ENCODE measurements around the gene CST6.

CST6 gene

GRCh38 chr11:66011785-66012303 lies at the start of gene CST6:
Gene CST6 (plus strand): TSS chr11:66012008. CDS start chr11:66012045, 37 bp downstream.
- peak; percentile 34 for TF ChIP-seq CTCF (conservative IDR thresholded peaks at IDR 0.05)

GRCh38 chr11:65962141-65962564 lies 49.7 kb upstream of the CST6 start:
- no peak for TF ChIP-seq CTCF (conservative IDR thresholded peaks at IDR 0.05)
- peak overlapping the region; percentile 98 for H3K27ac ChIP-seq

More at GRCh38 chr11:66011785-66012303, at the start of gene CST6:
- H3K27ac ChIP-seq: no peak within 1 kb of the TSS; the same call in 1 of the 2 replicates

GRCh38 chr11:65964906-65965305 lies 46.9 kb upstream of the CST6 start:
- TF ChIP-seq CTCF (conservative IDR thresholded peaks at IDR 0.05): no peak
- no peak overlapping the region for H3K27ac ChIP-seq

GRCh38 chr11:65965986-65966762 lies 45.6 kb upstream of the CST6 start:
- no peak for TF ChIP-seq CTCF (conservative IDR thresholded peaks at IDR 0.05)
- H3K27ac ChIP-seq: no peak overlapping the region

GRCh38 chr11:65967329-65967934 lies 44.4 kb upstream of the CST6 start:
- H3K27ac ChIP-seq: no peak overlapping the region
- TF ChIP-seq CTCF (conservative IDR thresholded peaks at IDR 0.05): no peak

- H3K27ac ChIP-seq: no peak overlapping the region
- TF ChIP-seq CTCF (conservative IDR thresholded peaks at IDR 0.05): 0 out of 2 replicates have a peak, but pooled peaks have one; percentile 11
Observed at GRCh38 chr11:65968600-65969482, 43.0 kb upstream of the CST6 start.
